A549 treated with CORT108297 at 1 μM for 4 hours (cell line): ENCODE results near the gene ZBTB38. TPM values are rescaled to one million over a fixed set of nuclear protein-coding genes. Genes with fewer than 3 reads are reported as not detected.

Experiments used
- total RNA-seq: library from RNA; stranded (reverse); fragments of 200-300 nt; extraction: Qiagen RNA extraction; gene quantifications from 5 replicates; pipeline ENCODE4 v1.2.3, GENCODE V29; 2022

ZBTB38 gene, protein sequence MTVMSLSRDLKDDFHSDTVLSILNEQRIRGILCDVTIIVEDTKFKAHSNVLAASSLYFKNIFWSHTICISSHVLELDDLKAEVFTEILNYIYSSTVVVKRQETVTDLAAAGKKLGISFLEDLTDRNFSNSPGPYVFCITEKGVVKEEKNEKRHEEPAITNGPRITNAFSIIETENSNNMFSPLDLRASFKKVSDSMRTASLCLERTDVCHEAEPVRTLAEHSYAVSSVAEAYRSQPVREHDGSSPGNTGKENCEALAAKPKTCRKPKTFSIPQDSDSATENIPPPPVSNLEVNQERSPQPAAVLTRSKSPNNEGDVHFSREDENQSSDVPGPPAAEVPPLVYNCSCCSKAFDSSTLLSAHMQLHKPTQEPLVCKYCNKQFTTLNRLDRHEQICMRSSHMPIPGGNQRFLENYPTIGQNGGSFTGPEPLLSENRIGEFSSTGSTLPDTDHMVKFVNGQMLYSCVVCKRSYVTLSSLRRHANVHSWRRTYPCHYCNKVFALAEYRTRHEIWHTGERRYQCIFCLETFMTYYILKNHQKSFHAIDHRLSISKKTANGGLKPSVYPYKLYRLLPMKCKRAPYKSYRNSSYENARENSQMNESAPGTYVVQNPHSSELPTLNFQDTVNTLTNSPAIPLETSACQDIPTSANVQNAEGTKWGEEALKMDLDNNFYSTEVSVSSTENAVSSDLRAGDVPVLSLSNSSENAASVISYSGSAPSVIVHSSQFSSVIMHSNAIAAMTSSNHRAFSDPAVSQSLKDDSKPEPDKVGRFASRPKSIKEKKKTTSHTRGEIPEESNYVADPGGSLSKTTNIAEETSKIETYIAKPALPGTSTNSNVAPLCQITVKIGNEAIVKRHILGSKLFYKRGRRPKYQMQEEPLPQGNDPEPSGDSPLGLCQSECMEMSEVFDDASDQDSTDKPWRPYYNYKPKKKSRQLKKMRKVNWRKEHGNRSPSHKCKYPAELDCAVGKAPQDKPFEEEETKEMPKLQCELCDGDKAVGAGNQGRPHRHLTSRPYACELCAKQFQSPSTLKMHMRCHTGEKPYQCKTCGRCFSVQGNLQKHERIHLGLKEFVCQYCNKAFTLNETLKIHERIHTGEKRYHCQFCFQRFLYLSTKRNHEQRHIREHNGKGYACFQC (N-terminal part only)
- 53.3 to 92.1 TPM (median 76.6 TPM) in 5 replicates for total RNA-seq

DNA sequence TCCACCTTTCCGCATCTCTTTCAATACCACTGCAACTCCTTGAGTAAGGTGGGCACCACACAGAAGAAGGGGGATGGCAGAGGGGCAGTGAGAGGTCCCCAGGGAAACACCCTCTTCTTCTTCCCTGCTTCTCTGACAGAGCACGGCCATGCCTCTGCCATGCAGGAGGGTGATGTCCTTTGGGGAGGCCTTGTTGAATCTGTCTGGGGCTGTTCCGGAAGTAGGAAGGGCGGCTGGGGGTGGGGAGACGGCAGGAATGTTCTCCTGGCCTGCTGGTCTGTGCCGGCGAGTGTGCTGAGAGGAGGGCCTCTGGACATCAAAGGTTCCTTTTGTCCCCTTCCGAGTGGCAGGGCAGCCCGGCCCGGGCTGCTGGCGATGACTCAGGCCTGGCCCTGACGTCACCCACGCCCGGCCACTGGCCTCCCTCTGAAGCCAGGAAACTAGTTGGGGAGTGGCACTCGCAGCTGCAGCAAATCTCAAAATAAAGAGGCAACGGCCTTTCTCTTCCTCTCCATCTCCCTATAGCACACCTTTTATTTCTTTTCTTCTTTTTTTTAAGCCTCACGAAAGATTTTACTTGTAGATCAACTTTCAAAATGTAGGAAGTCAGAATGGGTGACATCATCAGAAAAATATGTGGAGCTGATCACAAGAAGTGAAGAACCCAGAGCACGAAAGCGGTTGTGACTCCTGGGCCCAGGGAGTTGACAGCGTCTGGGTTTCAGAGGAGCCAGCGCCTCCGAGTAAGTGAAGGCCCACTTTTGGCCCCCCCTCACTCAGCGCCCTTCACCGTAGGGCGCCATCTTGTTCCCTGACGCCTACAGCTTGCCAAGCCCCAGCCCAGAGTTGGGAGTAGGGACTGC, at the start of gene ZBTB38:
ZBTB38 (plus strand) TSS at position 443 of the 863 bp plus-strand sequence. CDS start 73,885 bp downstream, outside the sequence.

Other genes with a start within 250 kb of the ZBTB38 start
- gene PXYLP1, start 136.7 kb upstream of the ZBTB38 start, total RNA-seq, result 9.9 to 13.7 TPM (median 13.1 TPM) in 5 replicates
- gene RASA2, start 118.5 kb downstream of the ZBTB38 start, total RNA-seq, result 5.9 to 9.5 TPM (median 8.7 TPM) in 5 replicates